Naive thymus-derived CD4-positive, alpha-beta T cell (primary cell): ENCODE results near the gene MC2R. TPM values are rescaled to one million over a fixed set of nuclear protein-coding genes. Genes with fewer than 3 reads are reported as not detected.

Experiments used
- ATAC-seq: fragments of 150-1000 bp; cut with Tn5 transposase; 2 replicates; pipeline ENCODE4 v1.10.0; 2021; ENCODE audit warnings: mild to moderate bottlenecking, moderate library complexity
- CTCF ChIA-PET: fragments of 350-600 bp; sonication (Branson Sonifier 250); formaldehyde crosslinking; loops from one replicate; lab custom pipeline; 2021; ENCODE audit warnings: antibody characterized with exemption; lab: Charles Lee
- POLR2A ChIA-PET: fragments of 350-600 bp; sonication (Branson Sonifier 250); formaldehyde crosslinking; loops from one replicate; lab custom pipeline; 2021; ENCODE audit warnings: antibody characterized with exemption, inconsistent platforms; lab: Charles Lee
- DNase-seq, 9 donors: peaks; one replicate each; pipeline versions ENCODE4 v3.0.0 to v3.0.0-alpha.2; 2020 to 2022; ENCODE audit warnings: mixed read lengths in 1 of 9
- H3K27ac ChIP-seq: one replicate; pipeline ENCODE4 v1.7.0; 2013; ENCODE audit warnings: mild to moderate bottlenecking, low read depth, low read length, moderate library complexity
- H3K27me3 ChIP-seq, 2 donors: one replicate each; pipeline ENCODE4 v1.7.0; 2013; ENCODE audit warnings: low read length in 2 of 2, mild to moderate bottlenecking in 2 of 2, moderate library complexity in 2 of 2; ENCODE audit not compliant: control insufficient read depth in 2 of 2, insufficient read depth in 2 of 2
- H3K36me3 ChIP-seq, 3 experiments: 1 replicate in 2 of 3; 2 replicates in 1 of 3; pipeline ENCODE4 v1.7.0; 2013; ENCODE audit warnings: low read length in 3 of 3, mild to moderate bottlenecking in 3 of 3, moderate library complexity in 1 of 3; ENCODE audit not compliant: insufficient read depth in 3 of 3, control insufficient read depth in 2 of 3
- H3K4me1 ChIP-seq, 2 donors: one replicate each; pipeline ENCODE4 v1.7.0; 2013; ENCODE audit warnings: low read length in 2 of 2, mild to moderate bottlenecking in 2 of 2, moderate library complexity in 1 of 2; ENCODE audit not compliant: control insufficient read depth in 2 of 2, insufficient read depth in 2 of 2
- H3K4me3 ChIP-seq: 2 replicates; pipeline ENCODE4 v1.7.0; 2013; ENCODE audit warnings: mild to moderate bottlenecking, low read length
- H3K9me3 ChIP-seq, 3 experiments: 1 replicate in 2 of 3; 2 replicates in 1 of 3; pipeline ENCODE4 v1.7.0; 2013; ENCODE audit warnings: low read length in 3 of 3; ENCODE audit not compliant: control insufficient read depth in 2 of 3
- H3K27ac Mint-ChIP-seq, 9 donors: one replicate each; pipeline ENCODE4 v1.8.0; 2020 to 2022; ENCODE audit warnings: mixed read lengths in 9 of 9, mild to moderate bottlenecking in 8 of 9, moderate library complexity in 5 of 9, inconsistent platforms in 2 of 9
- H3K27me3 Mint-ChIP-seq, 5 donors: one replicate each; pipeline ENCODE4 v1.8.0; 2021 to 2022; ENCODE audit warnings: mixed read lengths in 5 of 5, mild to moderate bottlenecking in 1 of 5
- H3K36me3 Mint-ChIP-seq, 5 donors: one replicate each; pipeline ENCODE4 v1.8.0; 2020 to 2022; ENCODE audit warnings: mixed read lengths in 5 of 5, mild to moderate bottlenecking in 3 of 5, inconsistent platforms in 1 of 5
- H3K4me1 Mint-ChIP-seq, 7 donors: one replicate each; pipeline ENCODE4 v1.8.0; 2020 to 2022; ENCODE audit warnings: mixed read lengths in 7 of 7, mild to moderate bottlenecking in 3 of 7, inconsistent platforms in 1 of 7
- H3K4me3 Mint-ChIP-seq, 10 donors: one replicate each; pipeline ENCODE4 v1.8.0; 2020 to 2022; ENCODE audit warnings: mild to moderate bottlenecking in 10 of 10, mixed read lengths in 10 of 10, moderate library complexity in 6 of 10, inconsistent platforms in 2 of 10
- H3K9me3 Mint-ChIP-seq, 11 donors: one replicate each; pipeline ENCODE4 v1.8.0; 2020 to 2022; ENCODE audit warnings: mixed read lengths in 11 of 11, mild to moderate bottlenecking in 4 of 11, inconsistent platforms in 1 of 11, moderate library complexity in 1 of 11
- intact Hi-C, 2 donors: fragments of 100-400 bp; cut with micrococcal nuclease; formaldehyde crosslinking; loops; one replicate each; pipeline ENCODE4 v1.15.1; 2023
- polyA plus RNA-seq, 2 donors: library from polyadenylated mRNA; unstranded; fragments of 300-500 nt; fragmentation: Illumina TruSeq; gene quantifications; one replicate each; pipeline ENCODE4 v1.2.3, GENCODE V29; 2021
- total RNA-seq, 6 experiments: library from RNA in 5 of 6; stranded (reverse) in 5 of 6; gene quantifications; 1 replicate in 5 of 6; 2 replicates in 1 of 6; pipeline ENCODE4 v1.2.3 and lab custom pipeline; 2021 to 2026

The MC2R gene
- total and polyA plus RNA-seq, 7 experiments from 2014 or later = not detected

DNA sequence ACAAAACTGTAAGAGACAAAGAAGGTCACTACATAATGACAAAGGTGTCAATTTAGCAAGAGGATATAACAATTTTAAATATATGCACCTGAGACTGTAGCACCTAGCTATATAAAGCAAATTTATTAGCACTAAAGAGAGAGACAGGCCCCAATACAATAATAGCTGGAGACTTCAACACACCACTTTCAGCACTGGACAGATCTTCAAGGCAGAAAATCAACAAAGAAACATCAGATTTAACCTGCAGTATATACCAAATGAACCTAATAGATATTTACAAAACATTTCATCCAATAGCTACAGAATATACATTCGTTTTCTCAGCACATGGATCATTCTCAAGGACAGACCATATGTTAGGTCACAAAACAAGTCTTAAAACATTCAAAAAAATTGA is 14.7 kb downstream of the MC2R start:
- ATAC-seq (no peak), DNase-seq (no peak)
- H3K4me1 ChIP-seq = no peaks in the 10 kb centered on the region
- no peak overlapping the region for H3K4me3 Mint-ChIP-seq
- peaks cover 4 to 37% (median 22%) of the 10 kb centered on the region in 5 donors for H3K27me3 Mint-ChIP-seq
- ChIA-PET CTCF (no interaction called here), POLR2A (no interaction called here)
- no peak overlapping the region for H3K27ac ChIP-seq
- H3K4me3 ChIP-seq = no peak overlapping the region
- H3K9me3 ChIP-seq = no peaks in the 10 kb centered on the region
- peaks cover 0 to 10% (median 0%) of the 10 kb centered on the region in 5 donors for H3K36me3 Mint-ChIP-seq
- no peaks in the 10 kb centered on the region for H3K36me3 ChIP-seq
- intact Hi-C loops = no loop called here
- H3K27ac Mint-ChIP-seq = no peak overlapping the region
- H3K27me3 ChIP-seq = no peaks in the 10 kb centered on the region
- H3K9me3 Mint-ChIP-seq = peaks cover 0 to 32% (median 13%) of the 10 kb centered on the region in 11 donors
- H3K4me1 Mint-ChIP-seq = no peaks in the 10 kb centered on the region

DNA sequence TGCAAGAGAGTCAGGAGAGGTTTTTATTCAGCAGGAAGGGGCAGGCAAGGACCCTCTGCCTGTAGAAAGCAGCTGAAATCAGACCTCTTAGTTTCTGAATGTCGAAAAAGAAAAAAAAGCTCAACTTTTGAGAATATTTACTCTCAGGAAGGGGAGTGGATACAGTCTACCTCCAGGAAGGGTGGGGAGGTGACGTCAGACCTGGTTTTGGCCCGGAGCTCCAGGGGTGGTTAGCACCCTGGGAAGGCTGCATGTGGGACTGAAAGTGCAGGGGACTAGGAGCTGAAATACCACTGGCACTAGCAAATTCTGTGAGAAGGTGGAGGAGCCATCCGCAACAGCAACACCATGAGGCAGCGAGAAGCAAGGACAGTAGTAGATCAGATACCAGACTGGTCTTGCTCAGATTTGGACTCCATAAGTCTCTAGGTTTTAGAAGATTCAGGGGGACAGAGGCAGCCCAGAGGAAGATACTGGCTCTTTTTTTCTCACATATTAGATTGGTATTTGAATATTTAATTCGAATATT is 19.8 kb downstream of the MC2R start:
- H3K36me3 Mint-ChIP-seq = peaks cover 0 to 10% (median 0%) of the 10 kb centered on the region in 5 donors
- no peaks in the 10 kb centered on the region for H3K36me3 ChIP-seq
- ChIA-PET CTCF (no interaction called here), POLR2A (no interaction called here)
- H3K27me3 Mint-ChIP-seq = peaks cover 11 to 59% (median 53%) of the 10 kb centered on the region in 5 donors
- H3K4me3 ChIP-seq = no peak overlapping the region
- H3K4me1 ChIP-seq = no peaks in the 10 kb centered on the region
- ATAC-seq (no peak), DNase-seq (no peak)
- intact Hi-C loops = no loop called here
- H3K27ac Mint-ChIP-seq = no peak overlapping the region
- H3K4me3 Mint-ChIP-seq = no peak overlapping the region
- no peaks in the 10 kb centered on the region for H3K4me1 Mint-ChIP-seq
- no peaks in the 10 kb centered on the region for H3K27me3 ChIP-seq
- no peaks in the 10 kb centered on the region for H3K9me3 ChIP-seq
- no peak overlapping the region for H3K27ac ChIP-seq
- H3K9me3 Mint-ChIP-seq = peaks cover 0 to 19% (median 10%) of the 10 kb centered on the region in 11 donors

DNA sequence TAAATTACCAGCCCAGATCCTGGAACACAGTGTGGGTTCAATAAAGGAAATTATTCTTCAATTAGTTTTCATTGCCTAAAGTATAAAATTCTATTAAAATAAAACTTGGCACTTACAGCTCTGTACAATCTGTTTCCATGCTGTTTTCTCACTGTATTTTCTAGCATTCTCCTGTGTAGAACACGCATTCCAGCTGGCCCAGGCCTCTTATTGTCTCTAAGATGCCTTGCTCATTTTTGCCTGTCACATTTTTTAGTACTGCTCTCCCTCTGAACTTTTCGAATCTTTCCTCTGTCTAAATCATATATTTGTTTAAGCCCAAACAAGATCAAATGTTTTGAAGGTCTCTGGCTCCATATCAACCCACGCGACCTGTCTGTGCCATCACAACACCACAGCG is 20.8 kb downstream of the MC2R start:
- no peak overlapping the region for H3K4me3 ChIP-seq
- POLR2A ChIA-PET = no interaction called here
- no peak overlapping the region for H3K27ac Mint-ChIP-seq
- no peaks in the 10 kb centered on the region for H3K4me1 Mint-ChIP-seq
- H3K27ac ChIP-seq = no peak overlapping the region
- DNase-seq (no peak), ATAC-seq (no peak)
- H3K9me3 Mint-ChIP-seq = peaks cover 0 to 9% (median 2%) of the 10 kb centered on the region in 11 donors
- intact Hi-C loops = no loop called here
- no peaks in the 10 kb centered on the region for H3K4me1 ChIP-seq
- no peaks in the 10 kb centered on the region for H3K27me3 ChIP-seq
- no peaks in the 10 kb centered on the region for H3K36me3 ChIP-seq
- no peaks in the 10 kb centered on the region for H3K9me3 ChIP-seq
- H3K27me3 Mint-ChIP-seq = peaks cover 11 to 55% (median 48%) of the 10 kb centered on the region in 5 donors
- no peak overlapping the region for H3K4me3 Mint-ChIP-seq
- H3K36me3 Mint-ChIP-seq = peaks cover 0 to 1% (median 0%) of the 10 kb centered on the region in 5 donors
- CTCF ChIA-PET = no interaction called here

DNA sequence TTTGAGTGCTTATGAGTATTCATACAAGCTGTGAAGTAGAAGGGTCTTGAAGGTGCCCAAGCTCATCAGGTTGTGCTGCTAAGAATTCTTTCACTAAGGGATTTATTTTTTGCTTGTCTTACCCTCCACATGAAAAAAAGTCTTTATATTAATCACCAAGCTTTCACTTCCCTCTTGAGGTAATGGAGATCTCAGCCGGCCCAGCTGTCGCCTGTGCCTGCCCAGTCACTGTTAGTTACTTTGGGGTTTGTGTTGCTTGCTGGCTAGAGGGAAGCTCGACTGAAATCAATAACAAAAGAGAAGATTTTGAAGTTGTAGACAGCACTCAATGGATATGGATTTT is 21.9 kb downstream of the MC2R start:
- intact Hi-C loops = no loop called here
- Histone ChIP-seq H3K9me3 (no peaks in the 10 kb centered on the region), H3K4me3 (no peak overlapping the region), H3K36me3 (no peaks in the 10 kb centered on the region), H3K27ac (no peak overlapping the region), H3K27me3 (no peaks in the 10 kb centered on the region), H3K4me1 (no peaks in the 10 kb centered on the region)
- H3K4me3 Mint-ChIP-seq = no peak overlapping the region
- POLR2A ChIA-PET = no interaction called here
- H3K27ac Mint-ChIP-seq = no peak overlapping the region
- H3K36me3 Mint-ChIP-seq = no peaks in the 10 kb centered on the region
- no peak for ATAC-seq
- H3K4me1 Mint-ChIP-seq = no peaks in the 10 kb centered on the region
- peaks cover 11 to 55% (median 52%) of the 10 kb centered on the region in 5 donors for H3K27me3 Mint-ChIP-seq
- no peaks in the 10 kb centered on the region for H3K9me3 Mint-ChIP-seq
- DNase-seq = no peak
- CTCF ChIA-PET = no interaction called here

DNA sequence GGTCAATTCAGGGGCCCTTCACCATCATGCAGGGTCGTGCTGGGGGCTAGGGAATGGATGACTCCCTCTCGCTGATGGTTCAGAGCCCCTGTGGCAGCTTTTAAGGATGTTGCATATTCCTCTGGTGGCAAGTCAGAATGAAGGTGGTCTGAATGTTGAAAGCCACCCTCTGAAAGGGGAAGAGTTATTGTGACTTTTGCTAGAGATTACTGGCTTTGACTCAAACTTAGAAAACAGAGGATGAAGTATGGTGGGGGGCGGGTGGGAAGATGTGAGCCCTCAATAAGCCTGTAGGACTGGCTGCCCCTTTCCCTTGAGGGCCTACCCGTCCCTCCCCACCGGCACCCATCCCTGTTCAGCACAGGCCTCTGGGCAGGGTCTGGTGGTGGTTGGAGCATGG is 23.2 kb downstream of the MC2R start:
- Histone ChIP-seq H3K4me1 (no peaks in the 10 kb centered on the region), H3K36me3 (no peaks in the 10 kb centered on the region), H3K4me3 (no peak overlapping the region), H3K9me3 (no peaks in the 10 kb centered on the region), H3K27me3 (no peaks in the 10 kb centered on the region), H3K27ac (no peak overlapping the region)
- intact Hi-C loops = no loop called here
- ATAC-seq = no peak
- Mint-ChIP-seq H3K27ac (no peak overlapping the region), H3K9me3 (no peaks in the 10 kb centered on the region), H3K4me3 (no peak overlapping the region), H3K27me3 (peaks cover 11 to 64% (median 52%) of the 10 kb centered on the region in 5 donors), H3K36me3 (no peaks in the 10 kb centered on the region), H3K4me1 (no peaks in the 10 kb centered on the region)
- no peak for DNase-seq
- CTCF ChIA-PET = no interaction called here
- POLR2A ChIA-PET = no interaction called here

DNA sequence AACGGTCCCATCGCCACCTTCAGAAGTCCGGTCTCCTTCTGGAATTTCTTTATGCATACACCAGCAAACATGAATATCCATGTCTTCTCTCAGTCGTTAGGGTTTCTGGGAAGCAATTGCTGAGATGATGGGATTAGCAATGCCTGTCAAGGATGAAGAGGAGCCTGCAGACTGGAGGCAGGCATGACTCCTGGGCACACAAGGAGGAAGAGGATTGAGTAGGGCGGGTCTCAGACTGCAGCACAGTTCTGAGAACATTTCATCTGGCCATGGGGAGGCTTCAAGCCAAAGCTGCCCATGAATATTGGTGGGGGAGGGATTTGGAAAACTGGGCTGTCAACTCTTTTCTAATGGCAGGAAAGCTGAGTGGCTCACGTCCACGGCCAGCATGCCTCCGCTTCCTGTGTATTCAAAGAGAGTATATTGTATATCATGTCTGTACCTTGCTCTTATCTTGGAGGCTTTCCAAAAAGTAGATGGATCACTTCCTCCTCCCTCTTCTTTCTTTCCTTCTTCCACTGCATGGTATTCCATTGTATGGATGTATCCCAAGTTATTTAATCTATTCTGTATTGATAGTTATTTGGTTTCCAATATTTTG is 24.5 kb downstream of the MC2R start:
- Histone ChIP-seq H3K36me3 (no peaks in the 10 kb centered on the region), H3K9me3 (no peaks in the 10 kb centered on the region), H3K4me1 (no peaks in the 10 kb centered on the region), H3K4me3 (no peak overlapping the region), H3K27ac (no peak overlapping the region), H3K27me3 (no peaks in the 10 kb centered on the region)
- Mint-ChIP-seq H3K4me1 (no peaks in the 10 kb centered on the region), H3K27ac (no peak overlapping the region), H3K9me3 (no peaks in the 10 kb centered on the region), H3K36me3 (no peaks in the 10 kb centered on the region), H3K4me3 (no peak overlapping the region), H3K27me3 (peaks cover 11 to 70% (median 45%) of the 10 kb centered on the region in 5 donors)
- CTCF ChIA-PET = no interaction called here
- ATAC-seq (no peak), DNase-seq (no peak)
- intact Hi-C loops = no loop called here
- POLR2A ChIA-PET = no interaction called here

DNA sequence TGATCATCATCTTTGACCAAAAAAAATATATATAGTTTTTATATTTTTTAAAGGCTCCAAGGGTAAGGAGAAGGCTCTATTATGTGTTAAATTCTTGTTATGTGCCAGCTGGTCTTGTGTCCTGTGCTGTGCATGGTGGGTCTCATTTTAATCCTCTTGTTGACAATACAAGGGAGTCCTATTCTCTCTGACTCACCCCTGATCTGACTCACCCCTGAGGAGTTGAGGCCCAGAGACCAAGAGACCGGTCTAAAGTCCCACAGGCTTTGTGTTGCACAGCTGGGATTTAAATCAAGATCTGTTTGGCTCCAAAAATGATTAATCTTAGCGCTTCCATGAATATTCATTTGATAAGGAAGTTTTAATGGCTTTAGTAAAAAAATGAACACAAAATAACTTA is 25.7 kb downstream of the MC2R start:
- H3K4me3 Mint-ChIP-seq = no peak overlapping the region
- Histone ChIP-seq H3K4me1 (no peaks in the 10 kb centered on the region), H3K9me3 (no peaks in the 10 kb centered on the region), H3K4me3 (no peak overlapping the region), H3K27ac (no peak overlapping the region), H3K27me3 (no peaks in the 10 kb centered on the region), H3K36me3 (no peaks in the 10 kb centered on the region)
- intact Hi-C loops = no loop called here
- ChIA-PET POLR2A (no interaction called here), CTCF (no interaction called here)
- H3K36me3 Mint-ChIP-seq = no peaks in the 10 kb centered on the region
- H3K27me3 Mint-ChIP-seq = peaks cover 9 to 59% (median 43%) of the 10 kb centered on the region in 5 donors
- H3K27ac Mint-ChIP-seq = no peak overlapping the region
- DNase-seq = no peak
- no peak for ATAC-seq
- no peaks in the 10 kb centered on the region for H3K4me1 Mint-ChIP-seq
- H3K9me3 Mint-ChIP-seq = no peaks in the 10 kb centered on the region
